ENCODE measurements around the gene ADCY5. TPM values are rescaled to one million over a fixed set of nuclear protein-coding genes. Genes with fewer than 3 reads are reported as not detected.

Gene ADCY5
- total RNA-seq, 1 donor from 2014 or later = not detected

DNA sequence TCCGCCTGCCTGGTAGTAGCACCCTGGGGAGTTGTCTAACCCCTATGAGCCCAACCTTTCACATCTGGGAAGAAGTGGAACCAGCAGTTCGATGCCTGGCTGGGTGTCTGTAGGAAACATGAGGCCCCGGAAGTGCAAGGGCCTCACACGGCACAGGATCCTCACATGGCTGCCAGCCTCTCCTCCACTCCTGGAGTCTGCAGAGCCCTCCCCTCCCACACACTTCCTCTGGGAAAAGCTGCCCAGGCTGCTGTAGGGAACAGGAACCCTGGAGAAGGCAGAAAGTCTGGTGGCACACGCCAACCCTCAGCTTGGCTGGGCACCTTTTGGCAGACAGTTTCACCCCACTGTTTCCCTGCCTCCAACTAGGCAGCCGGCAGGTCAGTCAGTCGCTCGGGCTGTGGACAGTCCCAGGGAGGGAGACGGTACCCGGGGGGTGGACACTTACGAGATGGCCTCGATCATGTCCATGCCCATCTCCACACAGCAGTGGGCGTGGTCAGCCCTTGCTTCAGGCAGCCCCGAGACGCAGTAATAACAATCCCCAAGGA is 118.4 kb downstream of the ADCY5 start:
- Mint-ChIP-seq H3K27ac (no peak overlapping the region), H3K9me3 (no peaks in the 10 kb centered on the region), H3K27me3 (ENCODE audit: low read depth) (peaks cover 2% of the 10 kb centered on the region), H3K4me3 (ENCODE audit: low read depth) (no peak overlapping the region), H3K36me3 (ENCODE audit: low read depth) (no peaks in the 10 kb centered on the region), H3K4me1 (ENCODE audit: low read depth) (peaks cover 5% of the 10 kb centered on the region)
- intact Hi-C loops (cut with micrococcal nuclease) = no loop called here
- DNase-seq (ENCODE audit: low spot score) = no peak

DNA sequence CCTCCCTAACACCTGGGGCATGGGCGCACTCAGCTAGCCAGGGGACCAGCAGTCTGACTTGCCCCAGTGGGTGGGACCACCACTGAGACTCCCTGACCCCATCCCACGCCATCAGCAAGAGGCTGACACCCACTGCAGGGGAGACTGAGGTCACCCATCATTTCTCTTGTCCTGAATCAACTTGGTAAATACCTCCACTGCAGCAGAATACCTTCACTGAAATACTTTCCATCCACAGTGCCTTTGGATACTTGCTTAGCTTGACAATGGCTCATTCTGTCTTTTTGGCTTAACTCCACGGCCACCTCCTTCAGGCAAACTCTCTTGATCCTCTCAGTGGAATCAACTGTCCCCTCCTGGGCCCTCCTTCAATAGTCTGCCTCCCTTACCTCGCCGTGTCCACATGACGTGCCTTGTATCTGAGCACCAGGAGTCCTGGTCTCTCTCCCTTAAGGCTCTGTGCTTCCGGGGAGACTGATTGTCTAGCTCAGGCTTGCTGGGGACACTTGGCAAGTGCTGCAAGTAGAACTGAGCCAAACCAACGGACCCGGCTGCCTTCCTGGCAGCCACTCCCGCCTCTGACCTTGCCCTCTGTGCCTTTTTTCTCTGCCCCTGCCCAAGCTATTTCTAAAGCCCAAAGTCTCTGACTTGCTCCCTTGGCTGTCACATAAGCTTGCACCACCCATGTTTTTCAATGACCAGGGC is 119.1 kb downstream of the ADCY5 start:
- Mint-ChIP-seq H3K27me3 (ENCODE audit: low read depth) (peaks cover 2% of the 10 kb centered on the region), H3K4me3 (ENCODE audit: low read depth) (no peak overlapping the region), H3K36me3 (ENCODE audit: low read depth) (no peaks in the 10 kb centered on the region), H3K27ac (no peak overlapping the region), H3K9me3 (no peaks in the 10 kb centered on the region), H3K4me1 (ENCODE audit: low read depth) (peaks cover under 1% of the 10 kb centered on the region)
- no peak for DNase-seq (ENCODE audit: low spot score)
- intact Hi-C loops (cut with micrococcal nuclease) = loop anchor here (1.0 to 2.0 kb wide), 2 partner anchors 159 to 230 kb away; no protein-coding TSS in a partner anchor

DNA sequence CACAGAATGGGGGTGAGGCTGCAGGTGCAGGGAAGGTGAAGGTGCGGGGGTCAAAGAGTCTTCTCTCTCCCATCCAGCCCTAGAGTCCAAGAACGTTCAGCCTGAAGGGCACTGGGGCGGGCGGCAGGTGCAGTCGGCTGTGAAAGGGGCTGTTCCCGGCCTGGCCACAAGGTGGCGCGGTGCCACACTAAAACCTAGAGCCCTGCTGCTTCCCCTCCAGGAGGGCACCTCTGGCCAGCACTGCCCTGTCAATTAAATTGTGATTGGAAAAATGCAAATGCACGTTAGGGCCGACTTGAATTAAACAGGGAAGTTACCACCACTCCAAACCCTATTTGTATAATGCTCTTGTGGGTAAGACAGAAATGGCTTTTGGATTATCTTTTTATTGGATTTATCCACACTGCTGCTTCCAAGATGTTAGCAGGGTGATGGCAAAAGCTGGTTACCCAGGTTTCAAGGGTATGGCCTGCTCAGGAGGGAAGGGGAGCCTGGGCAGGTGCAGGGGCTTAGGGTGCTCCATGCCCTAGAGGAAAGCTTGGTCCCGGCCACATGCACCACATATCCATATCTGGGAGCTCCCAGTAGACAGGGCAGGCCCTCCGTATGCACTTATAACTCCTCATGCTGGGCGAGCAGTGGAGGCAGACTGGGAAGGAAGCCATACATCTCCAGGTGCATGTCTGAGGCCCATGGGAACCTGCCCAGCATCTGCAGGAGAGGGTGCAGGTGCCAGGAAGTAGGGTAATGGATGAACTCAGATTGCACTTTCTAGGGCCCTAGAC is 119.8 kb downstream of the ADCY5 start:
- Mint-ChIP-seq H3K9me3 (no peaks in the 10 kb centered on the region), H3K4me1 (ENCODE audit: low read depth) (no peaks in the 10 kb centered on the region), H3K27ac (no peak overlapping the region), H3K27me3 (ENCODE audit: low read depth) (peaks cover 2% of the 10 kb centered on the region), H3K36me3 (ENCODE audit: low read depth) (no peaks in the 10 kb centered on the region), H3K4me3 (ENCODE audit: low read depth) (no peak overlapping the region)
- peak; percentile 62 for DNase-seq (ENCODE audit: low spot score)
- intact Hi-C loops (cut with micrococcal nuclease) = loop anchor here (1.0 to 2.0 kb wide), 2 partner anchors 160 to 230 kb away; no protein-coding TSS in a partner anchor

DNA sequence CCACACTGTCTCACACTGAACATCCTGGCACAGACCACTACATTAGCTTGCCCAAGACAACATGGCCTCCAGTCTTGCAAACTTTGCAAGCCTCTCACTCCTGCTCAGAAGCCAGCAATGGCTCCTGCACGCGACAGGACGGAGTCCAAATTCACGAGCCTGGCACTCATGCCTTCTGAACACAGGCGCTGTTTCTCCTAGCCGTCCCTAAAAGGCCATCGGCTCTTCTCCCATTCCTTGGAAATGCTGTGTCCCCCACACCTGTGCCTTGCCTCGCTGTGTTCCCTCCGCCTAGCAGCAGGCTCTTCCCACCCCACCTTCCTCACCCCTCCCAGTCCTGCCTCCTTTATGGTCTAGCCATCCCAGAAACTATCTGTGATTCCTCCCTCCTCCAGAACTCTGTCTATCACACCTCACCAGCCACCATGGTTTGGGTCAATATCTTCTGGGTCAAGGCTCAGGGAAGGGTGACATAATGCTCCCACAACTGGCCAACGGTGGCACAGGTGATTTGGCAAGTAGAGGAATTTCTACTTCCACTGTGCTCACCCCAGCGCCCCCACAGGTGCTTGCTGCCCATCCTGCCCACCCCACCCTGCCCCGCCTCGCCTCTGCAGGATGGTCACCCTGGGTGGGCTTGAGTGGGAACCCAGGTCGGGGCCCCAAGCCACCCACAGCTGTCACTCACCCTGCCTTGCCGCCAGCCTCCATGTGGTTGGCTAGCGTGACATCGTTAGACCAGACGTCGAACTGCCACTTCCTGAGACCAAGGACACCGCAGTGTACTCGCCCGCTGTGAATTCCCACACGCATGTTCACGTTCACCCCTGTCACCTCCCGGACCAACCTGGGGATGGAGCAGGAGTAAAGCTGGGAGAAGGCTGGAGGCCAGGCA is 120.7 kb downstream of the ADCY5 start:
- Mint-ChIP-seq H3K27ac (no peak overlapping the region), H3K4me1 (ENCODE audit: low read depth) (no peaks in the 10 kb centered on the region), H3K27me3 (ENCODE audit: low read depth) (peaks cover 2% of the 10 kb centered on the region), H3K4me3 (ENCODE audit: low read depth) (no peak overlapping the region), H3K36me3 (ENCODE audit: low read depth) (no peaks in the 10 kb centered on the region), H3K9me3 (no peaks in the 10 kb centered on the region)
- intact Hi-C loops (cut with micrococcal nuclease) = loop anchor here (2.0 kb wide), 1 partner anchor 161 kb away; no protein-coding TSS in a partner anchor
- DNase-seq (ENCODE audit: low spot score) = no peak

DNA sequence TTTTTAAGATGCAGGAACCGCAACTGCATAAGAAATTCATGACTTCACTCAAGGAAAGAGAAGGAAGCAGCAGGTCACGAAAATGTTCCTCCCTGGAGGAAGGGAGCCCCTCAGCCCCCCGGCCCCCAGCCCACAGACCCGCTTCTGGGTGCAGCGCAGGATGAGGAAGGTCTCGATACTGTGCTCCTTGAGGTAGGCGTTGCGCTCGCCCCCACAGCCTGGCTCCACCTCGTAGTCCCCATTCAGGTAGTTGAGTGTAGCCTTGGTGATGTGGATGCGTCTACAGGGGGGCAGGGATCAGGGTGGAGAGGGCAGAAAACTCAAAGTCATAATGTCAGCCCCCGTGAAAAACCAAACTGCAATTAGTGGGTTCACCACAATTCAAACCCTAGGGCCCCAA is 121.4 kb downstream of the ADCY5 start:
- intact Hi-C loops (cut with micrococcal nuclease) = no loop called here
- no peak for DNase-seq (ENCODE audit: low spot score)
- H3K27me3 Mint-ChIP-seq (ENCODE audit: low read depth) = peaks cover 2% of the 10 kb centered on the region

DNA sequence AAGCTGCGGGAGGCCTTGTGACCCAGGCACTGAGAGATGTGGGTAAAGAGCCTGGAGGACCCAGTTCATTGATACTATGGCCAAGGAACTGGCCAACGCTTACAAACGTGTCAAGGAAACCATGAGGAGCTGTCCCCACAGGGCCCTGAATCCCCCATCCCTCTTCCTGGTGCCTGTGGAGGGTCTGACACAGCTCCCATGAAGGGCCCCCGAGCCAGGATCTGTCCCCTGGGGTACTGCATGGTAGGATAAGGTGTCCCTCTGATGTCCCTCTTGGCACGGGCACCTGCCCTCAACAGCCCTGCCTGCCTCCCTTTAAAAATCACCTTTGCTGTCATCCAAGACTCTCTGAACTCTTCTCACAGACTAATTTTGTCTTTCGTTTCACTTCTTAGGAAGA is 122.4 kb downstream of the ADCY5 start:
- Mint-ChIP-seq H3K4me1 (ENCODE audit: low read depth) (no peaks in the 10 kb centered on the region), H3K27ac (no peak overlapping the region), H3K4me3 (ENCODE audit: low read depth) (no peak overlapping the region), H3K9me3 (no peaks in the 10 kb centered on the region), H3K36me3 (ENCODE audit: low read depth) (no peaks in the 10 kb centered on the region), H3K27me3 (ENCODE audit: low read depth) (peaks cover 2% of the 10 kb centered on the region)
- intact Hi-C loops (cut with micrococcal nuclease) = no loop called here
- no peak for DNase-seq (ENCODE audit: low spot score)

More for the DNA sequence above, 121.4 kb downstream of the ADCY5 start:
- no peaks in the 10 kb centered on the region for H3K4me1 Mint-ChIP-seq (ENCODE audit: low read depth)
- no peak overlapping the region for H3K4me3 Mint-ChIP-seq (ENCODE audit: low read depth)
- no peaks in the 10 kb centered on the region for H3K36me3 Mint-ChIP-seq (ENCODE audit: low read depth)
- no peaks in the 10 kb centered on the region for H3K9me3 Mint-ChIP-seq
- no peak overlapping the region for H3K27ac Mint-ChIP-seq

DNA sequence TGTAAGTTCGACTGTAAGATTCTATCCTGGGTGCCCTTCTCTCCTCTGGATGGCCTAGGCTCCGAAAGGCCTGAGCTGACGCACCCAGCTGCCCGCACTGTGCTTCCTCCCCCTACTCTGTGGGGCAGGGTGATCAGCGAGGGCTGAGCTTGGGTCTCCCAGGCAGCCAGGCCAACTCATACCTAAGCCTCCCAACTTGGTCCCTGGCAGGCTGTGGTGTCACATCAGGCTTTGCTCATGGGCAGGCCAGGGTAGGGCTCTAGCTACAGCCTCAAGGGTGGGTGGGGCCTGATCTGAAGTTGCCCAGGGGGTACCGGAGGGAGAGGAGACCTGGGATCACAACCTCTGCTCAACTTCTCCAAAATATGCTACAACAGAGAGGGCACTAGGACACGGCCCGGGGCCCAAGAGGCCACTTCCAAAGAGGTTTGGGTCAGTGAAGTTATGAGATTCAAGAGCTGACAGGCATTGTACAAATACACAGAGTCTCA is 123.1 kb downstream of the ADCY5 start:
- Mint-ChIP-seq H3K4me1 (ENCODE audit: low read depth) (no peaks in the 10 kb centered on the region), H3K9me3 (no peaks in the 10 kb centered on the region), H3K4me3 (ENCODE audit: low read depth) (no peak overlapping the region), H3K36me3 (ENCODE audit: low read depth) (no peaks in the 10 kb centered on the region), H3K27ac (no peak overlapping the region), H3K27me3 (ENCODE audit: low read depth) (peaks cover 2% of the 10 kb centered on the region)
- intact Hi-C loops (cut with micrococcal nuclease) = no loop called here
- DNase-seq (ENCODE audit: low spot score) = no peak

DNA sequence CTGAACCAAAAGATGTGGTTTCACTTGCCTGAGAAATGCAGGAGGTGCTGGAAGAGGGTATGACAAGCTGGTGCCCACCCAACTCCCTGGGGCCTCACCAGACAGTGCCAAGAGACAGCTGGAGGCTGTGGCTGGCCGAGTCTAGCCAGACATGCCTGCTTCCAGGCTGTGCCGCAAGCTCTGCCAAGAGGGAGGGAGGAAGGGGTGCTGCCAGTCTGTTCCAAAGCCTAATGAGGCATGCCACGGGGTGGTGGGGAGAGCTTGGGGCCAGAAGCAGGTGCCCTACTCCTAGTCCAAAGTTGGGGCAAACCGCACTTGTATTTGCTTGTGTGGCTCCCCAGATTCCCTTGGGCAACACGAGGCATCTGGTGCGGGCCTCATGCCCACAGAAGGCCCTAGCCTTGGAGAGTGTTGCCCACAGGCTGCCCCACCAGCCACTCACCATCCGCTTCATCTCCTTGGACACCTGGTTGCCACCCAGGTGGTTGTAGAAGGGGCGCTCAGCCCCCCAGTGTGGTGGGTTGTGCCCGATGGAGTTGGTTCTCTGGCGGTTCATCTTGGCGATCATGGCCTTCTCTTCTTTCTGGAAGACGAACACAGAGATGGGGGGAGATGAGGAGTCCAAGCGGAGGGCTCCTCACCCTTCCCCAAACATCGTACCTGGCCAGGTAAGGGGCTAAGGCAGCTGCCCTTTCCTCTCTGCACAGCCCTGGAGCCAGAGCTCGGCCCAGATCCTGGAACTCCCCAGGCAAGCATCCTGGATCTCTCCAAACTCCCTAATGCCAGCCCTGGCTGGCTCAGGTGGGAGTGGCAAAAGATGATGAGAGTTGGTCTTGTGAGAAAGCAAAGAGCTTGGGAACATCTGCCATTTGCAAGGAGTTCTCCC is 123.8 kb downstream of the ADCY5 start:
- Mint-ChIP-seq H3K4me3 (ENCODE audit: low read depth) (no peak overlapping the region), H3K9me3 (no peaks in the 10 kb centered on the region), H3K4me1 (ENCODE audit: low read depth) (no peaks in the 10 kb centered on the region), H3K27ac (no peak overlapping the region), H3K36me3 (ENCODE audit: low read depth) (no peaks in the 10 kb centered on the region), H3K27me3 (ENCODE audit: low read depth) (peaks cover 2% of the 10 kb centered on the region)
- intact Hi-C loops (cut with micrococcal nuclease) = no loop called here
- DNase-seq (ENCODE audit: low spot score) = no peak

DNA sequence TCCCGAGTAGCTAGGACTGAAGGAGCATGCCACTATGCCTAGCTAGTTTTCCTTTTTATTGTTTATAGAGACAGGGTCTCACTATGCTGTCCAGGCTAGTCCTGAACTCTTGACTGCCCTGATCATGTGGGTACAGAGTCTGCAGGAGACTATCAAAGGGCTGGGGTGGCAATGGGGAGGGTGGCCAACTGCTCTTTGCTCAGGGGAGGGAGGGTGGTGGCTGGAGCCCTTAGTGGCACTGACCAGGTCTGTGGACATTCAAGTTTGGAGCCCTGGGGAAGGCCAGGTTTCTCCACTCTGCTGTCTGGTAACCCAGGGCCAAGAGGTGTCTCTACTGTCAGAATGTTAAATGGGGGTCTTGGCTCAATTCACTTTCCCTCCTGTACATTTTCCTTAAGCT is 125.1 kb downstream of the ADCY5 start:
- Mint-ChIP-seq H3K4me1 (ENCODE audit: low read depth) (no peaks in the 10 kb centered on the region), H3K27me3 (ENCODE audit: low read depth) (peaks cover 2% of the 10 kb centered on the region), H3K4me3 (ENCODE audit: low read depth) (no peak overlapping the region), H3K27ac (no peak overlapping the region), H3K9me3 (no peaks in the 10 kb centered on the region), H3K36me3 (ENCODE audit: low read depth) (no peaks in the 10 kb centered on the region)
- no peak for DNase-seq (ENCODE audit: low spot score)
- intact Hi-C loops (cut with micrococcal nuclease) = no loop called here

DNA sequence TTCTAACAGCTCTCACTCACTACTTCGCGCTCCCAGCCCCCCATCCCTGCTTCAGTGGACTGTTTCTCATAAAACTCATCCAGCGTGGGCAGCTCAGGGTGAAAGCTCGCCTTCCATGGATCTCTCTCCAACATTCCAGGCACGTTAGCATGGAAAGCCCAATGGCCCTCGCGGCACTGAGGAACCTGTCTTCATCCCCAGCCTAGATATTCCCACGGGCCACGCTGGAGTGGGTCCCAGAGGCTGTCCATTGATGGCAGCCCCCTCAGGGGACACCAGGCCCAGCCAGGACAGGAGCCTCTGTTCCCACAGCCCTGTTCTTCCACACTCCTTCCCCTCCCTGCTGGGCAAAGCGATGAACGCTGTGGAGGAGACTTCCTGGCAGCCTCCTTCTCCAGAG is 126.0 kb downstream of the ADCY5 start:
- no peak for DNase-seq (ENCODE audit: low spot score)
- Mint-ChIP-seq H3K36me3 (ENCODE audit: low read depth) (no peaks in the 10 kb centered on the region), H3K4me3 (ENCODE audit: low read depth) (no peak overlapping the region), H3K27ac (no peak overlapping the region), H3K27me3 (ENCODE audit: low read depth) (no peaks in the 10 kb centered on the region), H3K4me1 (ENCODE audit: low read depth) (no peaks in the 10 kb centered on the region), H3K9me3 (no peaks in the 10 kb centered on the region)
- intact Hi-C loops (cut with micrococcal nuclease) = no loop called here

DNA sequence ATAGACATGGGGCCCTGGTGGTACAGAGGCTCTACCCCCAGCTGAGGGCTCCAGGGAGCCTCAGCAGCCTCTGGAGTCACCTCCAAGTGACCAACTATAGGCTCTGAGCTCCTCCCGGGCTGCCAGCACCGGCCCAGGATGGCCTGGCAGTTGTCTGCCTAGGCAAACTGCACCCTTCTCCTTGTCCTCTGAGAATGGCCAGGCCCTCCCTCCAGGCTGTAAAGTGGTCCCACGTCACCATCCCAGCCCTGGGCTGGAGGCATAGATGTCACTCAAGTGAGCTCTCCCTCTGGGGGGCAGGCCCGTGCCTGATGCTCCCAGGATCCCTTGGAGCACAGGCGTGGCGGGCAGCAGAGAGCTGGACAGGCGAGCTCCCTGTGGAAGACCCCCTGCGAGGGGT is 127.1 kb downstream of the ADCY5 start:
- DNase-seq (ENCODE audit: low spot score) = no peak
- Mint-ChIP-seq H3K4me1 (ENCODE audit: low read depth) (no peaks in the 10 kb centered on the region), H3K27ac (no peak overlapping the region), H3K27me3 (ENCODE audit: low read depth) (no peaks in the 10 kb centered on the region), H3K4me3 (ENCODE audit: low read depth) (no peak overlapping the region), H3K9me3 (no peaks in the 10 kb centered on the region), H3K36me3 (ENCODE audit: low read depth) (no peaks in the 10 kb centered on the region)
- intact Hi-C loops (cut with micrococcal nuclease) = no loop called here
